ENCODE data around the gene HACE1. TPM values are rescaled to one million over a fixed set of nuclear protein-coding genes. Genes with fewer than 3 reads are reported as not detected.

HACE1 gene
- total RNA-seq, 4 donors from 2014 or later: 15.7 to 23.3 (median 21.0) TPM

DNA sequence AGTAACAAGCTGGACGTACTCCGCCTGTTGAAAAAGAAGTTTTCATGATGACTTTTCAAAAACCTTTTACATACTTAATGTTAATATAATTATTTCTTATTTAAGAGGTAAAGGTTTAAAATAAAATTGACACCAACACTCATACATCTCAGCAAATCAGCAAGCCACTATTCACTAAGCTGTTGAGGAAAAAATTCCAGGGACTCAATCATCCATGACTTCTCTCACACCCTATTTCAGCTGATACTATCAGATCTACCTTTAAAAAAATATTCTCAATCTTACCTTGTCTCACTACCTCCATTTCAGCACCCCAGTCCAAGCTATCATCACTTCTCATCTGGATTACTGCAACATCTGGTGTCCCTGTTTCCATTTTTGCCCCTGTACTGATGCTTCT is 109.3 kb downstream of the HACE1 start:
- TF ChIP-seq CTCF (IDR thresholded peaks at IDR 0.05; ENCODE audit: low read depth): no peak

GRCh38 chr6:104736545-104736944 is 123.2 kb downstream of the HACE1 start:
- TF ChIP-seq CTCF (IDR thresholded peaks at IDR 0.05; ENCODE audit: low read depth): no peak

GRCh38 chr6:104730450-104730849 is 129.3 kb downstream of the HACE1 start:
- TF ChIP-seq CTCF (IDR thresholded peaks at IDR 0.05; ENCODE audit: low read depth): no peak

GRCh38 chr6:104729433-104729832 is 130.3 kb downstream of the HACE1 start:
- TF ChIP-seq CTCF (IDR thresholded peaks at IDR 0.05; ENCODE audit: low read depth): no peak

DNA sequence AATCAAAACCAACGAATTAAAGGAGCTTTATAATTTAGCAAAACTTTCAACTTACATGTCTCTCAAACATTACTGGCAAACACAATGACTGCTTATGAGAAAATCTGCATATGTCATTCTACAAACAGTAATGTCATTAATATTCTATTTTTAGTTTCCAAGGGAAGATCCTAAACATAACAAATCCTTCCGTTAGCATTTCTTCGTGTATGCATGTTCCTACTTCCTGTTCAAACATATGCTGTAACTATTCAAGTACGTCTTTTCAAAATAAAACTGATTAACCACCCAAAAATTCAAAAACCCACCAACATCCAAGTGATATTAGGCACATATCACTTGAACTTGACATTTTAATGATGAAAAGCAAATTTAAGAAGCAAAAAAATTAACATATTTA is 131.3 kb downstream of the HACE1 start:
- no peak for TF ChIP-seq CTCF (IDR thresholded peaks at IDR 0.05; ENCODE audit: low read depth)

GRCh38 chr6:104718672-104719071 is 141.0 kb downstream of the HACE1 start:
- TF ChIP-seq CTCF (IDR thresholded peaks at IDR 0.05; ENCODE audit: low read depth): no peak

DNA sequence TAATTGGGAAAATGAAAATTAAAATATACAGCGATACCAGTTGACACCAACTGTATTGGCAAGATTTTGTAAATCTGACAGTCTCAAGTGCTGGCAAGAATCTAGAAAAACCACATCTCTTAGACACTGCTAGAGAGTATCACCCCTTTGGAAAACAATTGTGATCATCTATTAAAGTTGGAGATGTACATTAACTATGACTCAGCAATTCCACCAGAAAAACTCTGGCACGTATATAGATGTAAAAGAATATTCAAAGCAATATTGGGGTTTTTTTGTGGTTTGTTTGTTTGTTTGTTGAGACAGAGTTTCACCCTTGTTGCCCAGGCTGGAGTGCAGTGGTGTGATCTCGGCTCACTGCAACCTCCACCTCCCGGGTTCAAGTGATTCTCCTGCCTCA is 142.9 kb downstream of the HACE1 start:
- no peak for TF ChIP-seq CTCF (IDR thresholded peaks at IDR 0.05; ENCODE audit: low read depth)

Measured in subcutaneous adipose tissue (tissue), 4 donors.